HG02571 (cell line): ENCODE data around the gene RAD51B.
"Not testable (repeated sequence)": the region's sequence is repeated elsewhere in the genome, so short reads cannot be mapped to it uniquely, and the experiment has no call there.

ENCODE experiments used
- ATAC-seq: cut with Tn5 transposase; IDR thresholded peaks from one replicate; pipeline ENCODE4 v1.9.1; 2021; ENCODE audit warnings: mild to moderate bottlenecking, moderate library complexity; ENCODE audit not compliant: unreplicated experiment

The RAD51B gene

DNA sequence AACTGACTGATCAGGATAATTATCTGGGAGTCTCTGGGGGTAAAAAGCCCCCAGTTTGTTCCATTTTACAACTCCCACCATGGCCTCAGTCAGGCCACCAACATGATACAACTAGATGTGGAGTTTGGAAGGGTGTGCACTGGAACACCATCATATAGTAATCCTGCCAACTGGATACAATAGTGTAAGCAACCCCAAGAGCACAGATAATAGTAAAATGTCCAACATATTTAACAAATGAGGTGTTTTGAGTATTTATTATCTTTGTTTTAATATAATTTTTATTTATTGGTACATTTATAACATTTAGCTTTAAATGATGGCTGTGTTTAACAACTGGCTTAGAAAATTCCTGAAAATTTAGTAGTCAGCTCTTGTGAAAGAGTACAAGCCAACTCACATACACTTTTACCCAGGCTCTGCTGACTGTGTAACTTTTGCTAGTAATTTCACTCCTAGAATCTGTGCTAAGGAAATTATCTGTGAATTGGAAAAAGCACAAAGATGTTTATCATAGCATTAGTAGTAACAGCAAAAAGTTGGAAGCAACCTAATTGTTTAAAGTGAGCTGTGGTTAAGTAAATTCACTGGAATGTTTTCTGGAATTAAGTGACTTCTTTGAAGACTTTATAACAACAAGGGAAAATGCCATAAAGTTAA is 196.8 kb downstream of the RAD51B start:
- ATAC-seq = no peak

DNA sequence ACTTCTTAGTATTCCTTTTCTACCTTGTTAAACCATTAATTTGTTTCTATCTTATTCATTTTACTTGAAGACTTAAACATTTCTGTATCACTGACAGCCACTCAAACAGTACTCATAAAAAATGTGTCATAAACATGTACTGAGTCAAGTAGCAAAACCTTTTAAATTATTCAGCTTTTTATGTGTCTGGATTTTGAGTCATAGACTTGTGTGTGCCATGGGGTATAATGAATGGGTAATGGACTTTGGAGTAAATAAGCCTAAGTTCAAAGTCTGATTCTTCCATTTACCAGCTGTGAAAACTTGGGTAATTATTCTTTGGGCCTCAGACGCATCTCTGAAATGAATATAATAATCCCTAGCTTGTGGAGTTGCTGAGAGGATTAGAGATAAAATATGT is 199.0 kb downstream of the RAD51B start:
- no peak for ATAC-seq

DNA sequence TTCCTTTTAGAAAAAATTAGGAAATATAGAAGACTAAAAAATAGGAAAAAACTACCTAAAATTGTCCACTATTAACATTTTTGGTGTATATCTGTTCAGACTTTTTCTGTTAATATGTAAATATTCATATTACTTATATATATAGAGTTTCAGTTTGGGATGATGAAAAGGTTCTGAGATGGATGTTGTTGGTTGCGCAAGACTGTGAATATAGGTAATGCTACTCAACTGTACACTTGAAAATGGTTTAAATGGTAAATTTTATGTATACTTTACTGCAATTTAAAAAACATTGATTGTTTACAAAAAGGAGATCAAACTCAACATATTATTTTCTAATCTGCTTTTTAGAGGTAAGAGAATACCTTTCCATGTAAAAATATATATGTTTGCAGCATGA is 200.9 kb downstream of the RAD51B start:
- ATAC-seq = no peak

DNA sequence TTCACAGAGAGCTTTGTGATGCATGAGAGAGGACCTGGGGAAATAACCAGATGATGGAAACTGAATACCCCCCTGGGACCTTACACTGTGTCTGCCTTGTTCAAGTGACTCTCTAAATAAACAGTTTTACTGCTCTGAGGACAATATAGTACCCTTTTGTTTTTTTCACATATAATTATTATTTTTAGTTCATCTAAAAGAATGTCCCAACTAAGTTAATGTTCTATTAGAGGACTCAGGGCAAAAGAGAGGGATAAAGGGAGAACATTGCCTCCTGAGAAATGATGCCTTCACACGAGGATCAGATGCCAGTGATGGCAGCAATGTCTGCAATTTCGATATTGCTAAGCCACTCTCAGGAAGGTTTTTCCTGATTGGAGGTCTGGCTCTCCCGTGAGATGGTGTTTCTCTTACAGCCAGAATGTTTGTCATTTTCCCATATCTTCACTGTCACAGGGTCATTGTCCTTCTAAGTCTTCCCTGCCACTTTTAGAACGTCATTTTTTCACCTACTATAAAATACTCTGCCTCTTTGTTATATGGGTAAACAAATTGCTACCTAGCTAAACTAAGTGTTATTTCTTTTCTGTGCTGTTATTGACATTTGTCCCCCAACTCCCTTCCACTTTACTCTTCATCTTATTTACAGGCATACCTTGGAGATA is 201.6 kb downstream of the RAD51B start:
- ATAC-seq = no peak

DNA sequence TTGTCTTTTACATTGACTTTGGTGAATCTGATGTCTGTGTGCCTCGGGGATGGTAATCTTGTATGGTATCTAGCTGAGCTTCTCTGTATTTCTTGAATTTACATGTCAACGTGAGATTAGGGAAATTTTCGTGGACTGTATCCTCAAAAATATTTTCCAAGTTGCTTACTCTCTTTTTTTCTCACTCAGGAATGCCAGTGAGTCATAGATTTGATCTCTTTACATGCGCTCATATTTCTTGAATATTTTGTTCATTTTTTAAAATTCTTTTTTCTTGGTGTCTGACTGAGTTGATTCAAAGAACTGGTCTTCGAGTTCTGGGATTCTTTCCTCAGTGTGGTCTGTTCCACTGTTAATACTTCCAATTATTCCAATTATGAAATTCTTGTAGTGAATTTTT is 207.7 kb downstream of the RAD51B start:
- ATAC-seq = no peak

DNA sequence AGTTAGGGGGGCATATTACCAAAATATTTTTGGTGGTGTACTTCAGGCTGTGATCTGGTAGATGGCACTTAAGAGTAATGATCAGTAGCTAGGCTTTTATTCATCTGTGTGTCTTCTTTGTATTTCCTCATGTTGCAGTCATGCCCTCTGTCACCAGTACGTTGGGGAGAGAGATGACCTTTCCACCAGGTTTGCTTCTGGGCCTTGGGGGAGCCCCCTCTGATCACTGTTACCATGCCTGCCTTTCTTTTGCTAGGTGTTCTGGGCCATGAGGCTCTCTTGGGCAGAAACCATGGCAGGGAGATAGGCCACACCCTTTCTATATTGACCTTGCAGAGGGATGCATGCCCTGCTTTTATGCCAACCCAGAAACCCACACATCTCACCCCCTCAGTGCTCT is 208.5 kb downstream of the RAD51B start:
- no peak for ATAC-seq

DNA sequence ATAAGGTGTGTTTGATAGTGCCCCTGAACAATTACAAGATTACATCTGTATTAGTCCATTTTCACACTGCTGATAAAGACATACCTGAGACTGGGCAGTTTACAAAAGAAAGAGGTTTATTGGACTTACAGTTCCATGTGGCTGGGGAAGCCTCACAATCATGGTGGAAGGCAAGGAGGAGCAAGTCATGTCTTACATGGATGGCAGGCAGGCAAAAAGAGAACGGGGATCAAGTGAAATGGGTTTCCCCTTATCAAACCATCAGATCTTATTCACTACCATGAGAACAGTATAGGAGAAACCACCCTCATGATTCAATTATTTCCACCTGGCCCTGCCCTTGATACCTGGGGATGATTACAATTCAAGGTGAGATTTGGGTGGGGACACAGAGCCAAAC is 211.4 kb downstream of the RAD51B start:
- ATAC-seq = not testable (repeated sequence)

DNA sequence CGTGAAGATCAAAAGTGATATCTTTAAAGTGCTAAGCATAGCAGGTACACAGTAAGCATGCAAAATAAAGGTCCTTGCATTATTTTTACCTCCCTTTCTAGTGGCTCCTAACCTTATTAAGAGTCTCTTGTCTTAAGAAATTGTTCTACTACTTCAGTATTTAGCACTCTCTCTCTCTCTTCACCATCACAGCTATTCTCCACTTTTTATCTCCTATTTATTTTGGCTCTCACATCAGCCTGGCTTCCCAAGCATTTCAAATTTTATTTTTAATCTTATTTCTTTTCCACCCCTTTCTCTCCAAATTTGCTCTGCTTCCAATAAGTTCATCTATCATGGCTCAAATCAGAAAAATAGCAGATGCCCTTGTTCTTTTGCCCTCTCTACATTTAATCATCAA is 212.6 kb downstream of the RAD51B start:
- no peak for ATAC-seq

DNA sequence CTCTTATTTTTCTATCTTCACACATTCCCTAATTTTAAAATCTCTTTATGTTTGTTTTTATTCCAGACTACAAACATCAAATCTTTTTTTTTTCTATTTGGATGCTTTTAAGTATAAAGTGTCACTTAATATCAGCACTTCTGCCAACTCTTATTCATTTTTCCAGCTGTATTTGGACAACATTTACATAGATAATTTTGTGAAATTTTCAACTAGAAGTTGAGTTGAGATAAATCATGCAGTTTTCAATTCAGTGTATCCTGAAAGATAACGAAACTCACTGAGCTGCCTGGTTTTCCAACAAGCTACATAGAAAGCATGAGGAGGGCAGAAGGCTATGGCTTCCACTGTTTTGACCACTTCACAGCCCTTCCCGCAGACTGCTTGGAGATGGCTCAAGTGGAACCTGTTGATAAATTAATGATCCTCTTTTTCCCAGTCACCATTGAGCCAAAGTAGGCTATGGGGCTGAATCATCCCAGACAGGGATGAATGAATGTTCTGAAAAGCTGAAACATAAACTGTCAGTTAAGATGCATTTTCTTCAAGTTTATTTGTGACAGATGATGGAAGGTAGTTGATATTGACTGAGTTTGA is 213.9 kb downstream of the RAD51B start:
- ATAC-seq = no peak

DNA sequence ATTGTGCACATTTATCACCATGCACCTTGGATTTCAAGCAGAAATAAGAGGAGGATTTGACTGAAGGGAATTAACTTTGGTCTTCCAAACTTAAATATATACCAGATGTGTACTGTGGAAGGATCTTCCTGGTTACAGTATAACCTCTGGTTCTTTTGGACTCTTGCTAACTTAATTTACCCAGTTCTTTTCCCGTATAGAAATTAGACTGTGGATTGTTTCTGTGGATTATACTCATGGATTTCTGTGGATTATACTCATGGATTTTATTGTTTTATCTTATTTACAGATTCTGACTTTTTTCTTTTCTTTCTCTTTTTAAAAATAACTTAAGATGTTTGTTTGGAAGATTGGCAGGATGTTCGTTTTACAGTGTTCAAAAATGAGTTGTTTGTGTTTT is 215.3 kb downstream of the RAD51B start:
- no peak for ATAC-seq

DNA sequence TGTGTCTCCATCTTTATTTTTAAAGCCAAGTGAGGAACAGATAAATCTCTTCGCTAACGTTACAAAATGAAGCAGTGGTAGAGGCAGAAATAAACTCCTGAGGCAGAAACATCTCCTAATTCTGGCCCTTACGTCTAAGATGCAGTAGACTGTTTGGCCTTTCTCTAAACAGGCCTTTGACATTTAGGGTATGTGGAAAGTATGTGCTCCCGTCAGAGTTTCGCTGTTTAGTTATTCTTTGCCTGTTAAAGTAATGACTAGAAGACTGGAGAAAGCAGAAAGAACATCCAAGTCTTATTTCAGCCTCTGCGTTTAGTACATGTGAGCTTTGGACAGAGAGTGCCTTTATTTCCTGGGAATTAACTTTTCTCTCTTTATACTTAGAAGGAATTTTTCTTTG is 216.6 kb downstream of the RAD51B start:
- ATAC-seq = no peak

DNA sequence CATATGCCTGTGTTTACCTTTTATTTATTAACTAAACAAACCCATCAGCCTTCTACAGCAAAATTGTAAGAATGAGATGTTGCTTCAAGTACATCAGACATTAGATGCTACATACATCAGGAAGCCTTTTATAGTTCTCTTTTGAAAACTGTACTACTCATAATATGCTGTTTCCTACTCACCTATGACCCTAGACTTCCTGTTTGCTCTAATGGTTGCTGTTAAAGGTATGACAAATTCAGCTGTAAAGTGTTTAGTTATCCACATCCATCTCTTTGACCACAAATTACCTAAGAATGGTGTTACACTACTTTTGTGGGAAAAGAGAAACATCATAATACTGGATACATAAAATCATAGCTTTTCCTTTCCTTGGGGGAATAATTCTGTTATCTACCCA is 220.0 kb downstream of the RAD51B start:
- no peak for ATAC-seq

DNA sequence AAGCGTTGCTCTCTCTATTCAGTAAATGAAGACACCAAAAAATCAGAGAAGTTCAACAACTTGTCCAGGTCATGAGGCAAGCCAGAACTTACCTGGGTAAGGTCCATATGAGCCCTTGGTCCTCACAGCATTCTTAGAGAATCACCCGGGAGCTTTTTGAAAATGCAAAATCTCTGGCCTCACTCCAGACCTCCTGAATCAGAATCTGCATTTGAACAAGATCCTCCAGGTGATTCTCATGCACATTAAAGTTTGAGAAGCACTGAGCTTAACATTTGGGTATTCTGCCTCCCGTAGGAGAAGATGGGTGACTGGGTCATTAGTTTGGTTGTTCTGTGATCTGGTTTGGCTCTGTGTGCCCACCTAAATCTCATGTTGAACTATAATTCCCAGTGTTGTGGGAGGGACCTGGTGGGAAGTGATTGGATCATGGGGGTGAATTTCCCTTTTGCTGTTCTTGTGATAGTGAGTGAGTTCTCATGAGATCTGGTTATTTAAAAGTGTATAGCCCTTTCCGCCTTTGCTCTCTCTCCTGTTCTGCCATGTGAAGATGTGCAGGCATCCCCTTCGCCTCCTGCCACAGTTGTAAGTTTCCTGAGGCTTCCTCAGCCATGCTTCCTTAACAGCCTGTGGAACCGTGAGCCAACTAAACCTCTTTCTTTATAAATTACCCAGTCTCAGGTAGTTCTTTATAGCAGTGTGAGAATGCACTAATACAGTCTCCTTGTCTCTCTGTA is 221.2 kb downstream of the RAD51B start:
- ATAC-seq = no peak

DNA sequence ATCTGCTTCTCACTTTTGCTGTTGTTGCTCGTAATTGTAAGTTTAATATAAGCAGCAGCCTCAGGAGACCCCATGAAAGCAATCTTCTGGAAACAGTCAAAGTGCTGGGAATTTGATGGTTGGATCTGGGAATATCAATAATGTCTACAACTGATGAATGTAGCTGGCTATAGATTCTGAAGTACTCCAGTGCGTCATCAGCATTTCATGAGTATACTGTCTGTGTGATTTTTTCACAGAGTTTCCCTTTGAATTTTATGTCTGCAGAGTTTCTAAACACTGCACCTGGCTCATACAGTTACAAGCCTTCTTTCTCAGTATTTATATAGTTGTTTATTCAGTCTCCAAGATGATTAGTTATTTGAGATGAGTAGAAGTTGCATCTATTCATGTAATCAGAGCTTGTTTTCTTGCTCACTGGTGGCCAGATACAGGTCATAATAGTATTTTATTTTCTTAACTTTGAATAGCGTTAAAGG is 222.3 kb downstream of the RAD51B start:
- no peak for ATAC-seq

DNA sequence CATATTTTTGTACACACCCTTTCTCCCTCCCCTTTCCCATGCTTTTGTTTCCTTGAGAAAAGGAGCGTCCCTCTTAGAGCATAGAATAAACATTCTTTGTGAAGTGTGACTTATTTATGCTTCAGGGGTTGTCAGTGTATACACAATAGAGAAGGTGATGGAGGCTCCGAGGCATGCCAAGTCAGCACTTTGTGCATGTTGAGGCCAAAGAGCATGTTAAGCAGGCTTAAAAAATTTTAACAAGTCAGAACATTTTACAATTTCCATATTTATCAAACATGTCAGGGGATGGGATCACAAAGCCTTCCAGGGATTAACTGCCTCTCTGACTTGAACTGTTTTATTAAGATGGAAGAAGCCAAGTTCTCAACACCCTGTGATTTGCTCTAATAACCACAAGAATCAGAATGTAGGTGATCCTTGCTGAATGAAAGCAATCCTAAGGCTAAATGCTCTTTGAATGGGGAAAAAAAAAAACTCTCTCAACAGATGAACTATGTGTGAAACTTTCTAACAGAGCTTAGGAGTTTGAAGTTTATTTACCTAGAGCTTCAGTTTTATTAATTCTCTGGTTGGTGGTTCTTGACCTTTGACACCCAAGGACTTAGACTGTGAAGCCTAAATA is 223.1 kb downstream of the RAD51B start:
- ATAC-seq = no peak

DNA sequence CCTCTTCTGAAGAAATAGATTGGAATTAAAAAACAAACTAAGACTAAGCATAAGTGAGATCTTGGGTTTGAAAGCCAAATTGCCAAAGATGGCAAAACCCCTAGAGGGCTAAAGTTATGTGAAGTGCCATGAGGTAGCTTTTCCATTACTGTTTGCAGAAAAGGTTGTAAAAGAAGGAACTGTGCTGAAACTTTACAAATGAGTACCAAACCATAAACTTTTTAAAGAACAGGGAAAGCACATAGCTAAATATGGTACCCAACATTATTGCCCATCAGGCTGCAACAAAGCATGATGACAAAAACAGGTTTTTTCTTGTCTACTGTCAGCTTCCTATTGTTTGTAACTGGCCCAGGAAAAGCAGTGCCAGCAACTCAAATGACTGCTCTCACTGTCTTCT is 224.2 kb downstream of the RAD51B start:
- ATAC-seq = no peak

DNA sequence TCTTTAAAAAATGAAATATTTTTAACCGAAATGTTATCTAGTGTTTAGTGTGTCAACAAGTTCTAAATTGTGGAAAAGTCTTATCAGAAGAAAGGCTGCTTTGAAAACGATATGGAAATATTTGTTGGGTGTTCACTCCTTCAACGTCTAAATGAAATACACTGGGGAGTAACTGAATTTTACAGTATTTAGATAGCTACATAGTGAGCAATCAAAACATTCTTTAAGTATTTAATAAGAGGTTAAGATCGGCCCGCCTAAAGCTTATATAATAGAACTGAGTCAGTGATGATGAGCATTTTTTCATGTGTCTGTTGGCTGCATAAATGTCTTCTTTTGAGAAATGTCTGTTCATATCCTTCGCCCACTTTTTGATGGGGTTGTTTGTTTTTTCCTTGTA is 228.3 kb downstream of the RAD51B start:
- ATAC-seq = no peak

DNA sequence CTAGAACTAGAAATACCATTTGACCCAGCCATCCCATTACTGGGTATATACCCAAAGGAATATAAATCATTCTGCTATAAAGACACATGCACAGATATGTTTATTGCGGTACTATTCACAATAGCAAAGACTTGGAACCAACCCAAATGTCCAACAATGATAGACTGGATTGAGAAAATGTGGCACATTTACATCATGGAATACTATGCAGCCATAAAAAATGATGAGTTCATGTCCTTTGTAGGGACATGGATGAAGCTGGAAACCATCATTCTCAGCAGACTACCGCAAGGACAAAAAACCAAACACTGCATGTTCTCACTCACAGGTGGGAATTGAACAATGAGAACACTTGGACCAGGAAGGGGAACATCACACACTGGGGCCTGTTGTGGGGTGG is 229.2 kb downstream of the RAD51B start:
- ATAC-seq = not testable (repeated sequence)

DNA sequence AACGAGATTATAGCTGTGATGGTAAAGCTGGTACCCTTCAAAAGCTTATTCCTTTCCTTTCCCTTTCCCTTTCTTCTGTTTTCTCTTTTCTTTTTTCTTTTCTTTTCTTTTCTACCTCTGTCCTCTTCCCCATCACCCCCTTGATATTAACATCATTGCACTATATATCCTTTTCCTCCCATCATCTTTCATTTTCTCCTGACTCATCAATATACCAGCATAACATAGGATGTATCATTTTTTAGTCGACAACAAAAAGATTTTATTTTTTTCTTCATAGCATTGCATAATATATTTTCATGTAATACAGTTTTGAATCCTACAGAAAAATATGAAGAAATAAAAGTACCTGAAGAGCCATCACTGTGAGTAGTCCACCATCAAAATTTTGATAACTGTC is 230.6 kb downstream of the RAD51B start:
- ATAC-seq = no peak

DNA sequence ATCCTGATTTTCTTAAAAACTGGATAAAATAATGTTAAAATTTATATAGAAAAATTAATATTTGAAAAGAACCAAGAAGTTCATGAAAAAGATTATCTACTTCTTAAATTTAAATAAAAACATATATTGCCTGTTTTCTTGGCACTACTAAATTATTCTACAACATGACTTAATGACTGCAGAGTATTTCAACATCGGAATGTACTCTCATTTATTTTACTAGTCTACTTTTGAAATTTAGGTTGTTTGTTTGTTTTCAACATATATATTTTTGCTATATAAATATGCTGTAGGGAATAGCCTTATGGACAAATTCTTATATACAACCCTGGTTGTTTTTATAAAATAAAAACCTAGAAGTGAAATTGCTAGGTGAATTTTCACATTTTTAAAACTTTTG is 231.6 kb downstream of the RAD51B start:
- no peak for ATAC-seq

DNA sequence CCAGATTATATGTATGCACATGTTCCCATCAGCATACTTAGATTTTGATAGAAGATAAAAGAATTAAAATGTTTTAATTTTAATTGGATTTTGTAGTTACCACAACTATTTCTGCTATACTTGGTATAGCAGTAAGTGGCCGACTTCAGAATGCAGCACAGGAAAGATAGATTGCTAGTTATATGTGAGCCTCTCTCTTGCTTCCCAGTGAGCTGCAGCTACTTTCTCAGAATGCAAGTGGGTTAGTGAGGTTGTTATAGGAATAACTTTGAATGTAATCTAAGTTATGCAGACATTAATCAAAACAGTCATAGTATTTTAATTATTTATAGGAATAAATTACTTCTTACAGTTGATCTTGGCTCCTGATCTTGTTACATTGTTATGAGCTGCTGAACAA is 240.6 kb downstream of the RAD51B start:
- no peak for ATAC-seq
